ENCODE data around the gene PDCD11.

PDCD11 gene

GRCh38 chr10:103469201-103469600, 72.8 kb downstream of the PDCD11 start:
- no peak for DNase-seq (ENCODE audit: low read depth, low spot score)
- H3K4me3 ChIP-seq (ENCODE audit: low read depth, low read length), result no peak overlapping the region
- TF ChIP-seq CTCF (IDR thresholded peaks at IDR 0.05; ENCODE audit: low read depth, low read length), result no peak
- in situ Hi-C loops (cut with HindIII; ENCODE audit: low sequenced_read_pairs), result no loop called here

- TF ChIP-seq CTCF (IDR thresholded peaks at IDR 0.05; ENCODE audit: low read depth, low read length), result no peak
- no peak for DNase-seq (ENCODE audit: low read depth, low spot score)
- H3K4me3 ChIP-seq (ENCODE audit: low read depth, low read length), result no peak overlapping the region
- in situ Hi-C loops (cut with HindIII; ENCODE audit: low sequenced_read_pairs), result no loop called here
Observed at GRCh38 chr10:103470761-103471653, 74.6 kb downstream of the PDCD11 start.

- no peak for TF ChIP-seq CTCF (IDR thresholded peaks at IDR 0.05; ENCODE audit: low read depth, low read length)
- no peak for DNase-seq (ENCODE audit: low read depth, low spot score)
- in situ Hi-C loops (cut with HindIII; ENCODE audit: low sequenced_read_pairs), result no loop called here
- no peak overlapping the region for H3K4me3 ChIP-seq (ENCODE audit: low read depth, low read length)
Observed at GRCh38 chr10:103472005-103472404, 75.6 kb downstream of the PDCD11 start.

GRCh38 chr10:103473261-103473671, 76.8 kb downstream of the PDCD11 start:
- in situ Hi-C loops (cut with HindIII; ENCODE audit: low sequenced_read_pairs), result no loop called here
- no peak overlapping the region for H3K4me3 ChIP-seq (ENCODE audit: low read depth, low read length)
- TF ChIP-seq CTCF (IDR thresholded peaks at IDR 0.05; ENCODE audit: low read depth, low read length), result no peak
- DNase-seq (ENCODE audit: low read depth, low spot score), result no peak

GRCh38 chr10:103474077-103474476, 77.7 kb downstream of the PDCD11 start:
- H3K4me3 ChIP-seq (ENCODE audit: low read depth, low read length), result no peak overlapping the region
- no peak for DNase-seq (ENCODE audit: low read depth, low spot score)
- TF ChIP-seq CTCF (IDR thresholded peaks at IDR 0.05; ENCODE audit: low read depth, low read length), result no peak
- in situ Hi-C loops (cut with HindIII; ENCODE audit: low sequenced_read_pairs), result no loop called here

- in situ Hi-C loops (cut with HindIII; ENCODE audit: low sequenced_read_pairs), result no loop called here
- no peak for DNase-seq (ENCODE audit: low read depth, low spot score)
- no peak for TF ChIP-seq CTCF (IDR thresholded peaks at IDR 0.05; ENCODE audit: low read depth, low read length)
- no peak overlapping the region for H3K4me3 ChIP-seq (ENCODE audit: low read depth, low read length)
Observed at GRCh38 chr10:103475437-103475836, 79.0 kb downstream of the PDCD11 start.

All from astrocyte of the spinal cord (primary cell).